Panc1 (cell line): ENCODE results near the gene KLHL24.

Source experiments
- POLR2AphosphoS5 ChIP-seq: IDR thresholded peaks from 2 replicates; pipeline ENCODE4 v1.6.1; 2012; ENCODE audit warnings: mild to moderate bottlenecking, low read depth, low read length, moderate library complexity
- TF ChIP-seq, protein P1 (sequence below): fragments of 450-650 bp; IDR thresholded peaks from 2 replicates; pipeline ENCODE4 v1.5.1; 2017; ENCODE audit warnings: mild to moderate bottlenecking

DNA sequence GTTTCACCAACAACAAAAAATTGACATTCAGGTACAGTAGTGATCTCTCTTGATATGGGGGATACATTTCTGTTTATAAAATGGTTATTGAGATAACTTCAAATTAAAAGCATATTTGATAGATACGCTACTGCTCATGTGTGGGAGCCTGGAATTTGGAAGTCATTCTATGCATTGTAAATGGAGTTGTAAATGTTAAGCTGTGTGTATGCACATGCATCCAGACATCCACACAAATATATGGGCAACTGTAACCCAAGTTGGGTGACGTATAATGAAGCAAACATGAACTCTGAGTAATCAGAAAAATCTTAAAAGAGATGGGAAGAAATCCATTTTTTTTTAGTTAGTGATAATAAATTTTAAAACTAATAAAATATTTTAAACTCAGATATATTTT lies 9.8 kb downstream of the KLHL24 start:
- TF ChIP-seq, protein P1, sequence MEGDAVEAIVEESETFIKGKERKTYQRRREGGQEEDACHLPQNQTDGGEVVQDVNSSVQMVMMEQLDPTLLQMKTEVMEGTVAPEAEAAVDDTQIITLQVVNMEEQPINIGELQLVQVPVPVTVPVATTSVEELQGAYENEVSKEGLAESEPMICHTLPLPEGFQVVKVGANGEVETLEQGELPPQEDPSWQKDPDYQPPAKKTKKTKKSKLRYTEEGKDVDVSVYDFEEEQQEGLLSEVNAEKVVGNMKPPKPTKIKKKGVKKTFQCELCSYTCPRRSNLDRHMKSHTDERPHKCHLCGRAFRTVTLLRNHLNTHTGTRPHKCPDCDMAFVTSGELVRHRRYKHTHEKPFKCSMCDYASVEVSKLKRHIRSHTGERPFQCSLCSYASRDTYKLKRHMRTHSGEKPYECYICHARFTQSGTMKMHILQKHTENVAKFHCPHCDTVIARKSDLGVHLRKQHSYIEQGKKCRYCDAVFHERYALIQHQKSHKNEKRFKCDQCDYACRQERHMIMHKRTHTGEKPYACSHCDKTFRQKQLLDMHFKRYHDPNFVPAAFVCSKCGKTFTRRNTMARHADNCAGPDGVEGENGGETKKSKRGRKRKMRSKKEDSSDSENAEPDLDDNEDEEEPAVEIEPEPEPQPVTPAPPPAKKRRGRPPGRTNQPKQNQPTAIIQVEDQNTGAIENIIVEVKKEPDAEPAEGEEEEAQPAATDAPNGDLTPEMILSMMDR: no peak
- no peak for TF ChIP-seq POLR2AphosphoS5
